Lower leg skin (tissue), 4 donors: ENCODE results near the gene RALY. TPM values are rescaled to one million over a fixed set of nuclear protein-coding genes. Genes with fewer than 3 reads are reported as not detected.

Experiments used
- DNase-seq, 2 donors: peaks; one replicate each; pipeline ENCODE4 v3.0.0-alpha.2; 2019; ENCODE audit warnings: low spot score in 2 of 2
- H3K4me3 ChIP-seq: fragments of 200-600 bp; sonication (generic); 2 replicates; pipeline ENCODE4 v1.5.1; 2017; ENCODE audit warnings: mild to moderate bottlenecking, low read depth; ENCODE audit not compliant: poor library complexity, severe bottlenecking
- POLR2A ChIP-seq, 2 donors: fragments of 450-650 bp; IDR thresholded peaks; one replicate each; pipeline ENCODE4 v1.6.1; 2016 to 2017; ENCODE audit warnings: antibody characterized with exemption in 2 of 2, mild to moderate bottlenecking in 1 of 2, moderate library complexity in 1 of 2
- WGBS, 2 donors: methylation state at CpG; one replicate each; pipeline ENCODE4 v1.1.5; 2018; 5-methylcytosine and 5-hydroxymethylcytosine counted together
- intact Hi-C: fragments of 100-400 bp; cut with DNase I; formaldehyde crosslinking; loops from one replicate; pipeline ENCODE4 v1.15.0; 2023; ENCODE audit warnings: low total_unique reads
- total RNA-seq, 4 donors: library from RNA; depleted of rRNA; stranded (reverse); fragments of >200 nt; gene quantifications; one replicate each; pipeline ENCODE4 v1.1.0, GENCODE V29; 2016
- TF ChIP-seq, protein P1 (sequence below), 3 donors: fragments of 450-650 bp; IDR thresholded peaks; one replicate each; pipeline ENCODE4 v1.5.1; 2016; ENCODE audit warnings: antibody characterized with exemption in 3 of 3, mild to moderate bottlenecking in 3 of 3, moderate library complexity in 2 of 3

RALY gene
- total RNA-seq, 4 donors from 2014 or later: 92.2 to 113 (median 98.6) TPM

GRCh38 chr20:34047010-34047687, 53.4 kb downstream of the RALY start:
- intact Hi-C loops: no loop called here
- DNase-seq: no peak
- no peak overlapping the region for H3K4me3 ChIP-seq
- WGBS, 2 donors: 98% methylated on average over 7 of the region's 7 CpGs
- TF ChIP-seq POLR2A (IDR thresholded peaks at IDR 0.05): no peak
- TF ChIP-seq, protein P1, sequence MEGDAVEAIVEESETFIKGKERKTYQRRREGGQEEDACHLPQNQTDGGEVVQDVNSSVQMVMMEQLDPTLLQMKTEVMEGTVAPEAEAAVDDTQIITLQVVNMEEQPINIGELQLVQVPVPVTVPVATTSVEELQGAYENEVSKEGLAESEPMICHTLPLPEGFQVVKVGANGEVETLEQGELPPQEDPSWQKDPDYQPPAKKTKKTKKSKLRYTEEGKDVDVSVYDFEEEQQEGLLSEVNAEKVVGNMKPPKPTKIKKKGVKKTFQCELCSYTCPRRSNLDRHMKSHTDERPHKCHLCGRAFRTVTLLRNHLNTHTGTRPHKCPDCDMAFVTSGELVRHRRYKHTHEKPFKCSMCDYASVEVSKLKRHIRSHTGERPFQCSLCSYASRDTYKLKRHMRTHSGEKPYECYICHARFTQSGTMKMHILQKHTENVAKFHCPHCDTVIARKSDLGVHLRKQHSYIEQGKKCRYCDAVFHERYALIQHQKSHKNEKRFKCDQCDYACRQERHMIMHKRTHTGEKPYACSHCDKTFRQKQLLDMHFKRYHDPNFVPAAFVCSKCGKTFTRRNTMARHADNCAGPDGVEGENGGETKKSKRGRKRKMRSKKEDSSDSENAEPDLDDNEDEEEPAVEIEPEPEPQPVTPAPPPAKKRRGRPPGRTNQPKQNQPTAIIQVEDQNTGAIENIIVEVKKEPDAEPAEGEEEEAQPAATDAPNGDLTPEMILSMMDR (IDR thresholded peaks at IDR 0.05): no peak

DNA sequence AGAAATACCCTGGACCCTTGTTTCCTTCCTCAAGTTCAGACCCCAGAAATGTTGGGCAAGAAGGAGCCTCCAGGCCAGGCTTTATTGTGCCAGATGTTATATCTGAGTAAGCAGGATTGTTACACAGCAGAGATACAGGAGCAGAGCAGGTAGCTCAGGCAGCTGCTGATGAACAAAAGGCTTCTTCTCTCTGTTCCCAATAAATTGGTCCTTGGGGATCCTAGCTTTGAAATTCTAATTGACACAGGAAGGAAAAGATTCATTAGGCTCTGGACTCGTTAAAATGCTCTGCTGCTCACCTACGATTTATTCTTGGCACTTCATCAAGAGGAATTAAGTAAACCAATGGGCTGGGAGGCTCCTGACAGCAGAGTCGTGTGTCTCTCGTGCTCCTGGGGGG, 54.2 kb downstream of the RALY start:
- 66 to 72% methylated on average over 4 of the region's 4 CpGs for WGBS, 2 donors
- intact Hi-C loops: no loop called here
- no peak for DNase-seq
- H3K4me3 ChIP-seq: no peak overlapping the region
- TF ChIP-seq, protein P1 (IDR thresholded peaks at IDR 0.05): no peak
- TF ChIP-seq POLR2A (IDR thresholded peaks at IDR 0.05): no peak

DNA sequence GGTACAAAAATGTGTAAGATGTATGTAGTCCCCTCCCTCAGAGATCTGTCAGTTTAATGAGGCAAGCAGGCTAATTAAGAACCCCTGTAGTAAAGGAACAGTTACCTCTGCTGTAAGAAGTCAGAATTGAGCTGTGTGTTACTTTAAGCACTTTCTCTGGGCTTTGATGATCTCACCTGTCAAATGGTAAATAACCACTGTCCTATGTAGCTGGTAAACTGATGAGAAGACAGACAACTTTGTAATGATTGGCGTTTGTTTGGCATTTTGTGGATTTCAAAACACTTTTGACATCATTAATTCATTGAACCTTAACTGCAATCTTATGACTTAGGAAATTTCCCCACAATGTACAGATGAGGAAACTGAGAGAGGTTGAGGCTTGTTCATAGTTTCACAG, 55.7 kb downstream of the RALY start:
- no peak overlapping the region for H3K4me3 ChIP-seq
- 90 to 98% methylated on average over 1 of the region's 1 CpG for WGBS, 2 donors
- intact Hi-C loops: no loop called here
- no peak for DNase-seq
- TF ChIP-seq, protein P1 (IDR thresholded peaks at IDR 0.05): no peak
- TF ChIP-seq POLR2A (IDR thresholded peaks at IDR 0.05): no peak

DNA sequence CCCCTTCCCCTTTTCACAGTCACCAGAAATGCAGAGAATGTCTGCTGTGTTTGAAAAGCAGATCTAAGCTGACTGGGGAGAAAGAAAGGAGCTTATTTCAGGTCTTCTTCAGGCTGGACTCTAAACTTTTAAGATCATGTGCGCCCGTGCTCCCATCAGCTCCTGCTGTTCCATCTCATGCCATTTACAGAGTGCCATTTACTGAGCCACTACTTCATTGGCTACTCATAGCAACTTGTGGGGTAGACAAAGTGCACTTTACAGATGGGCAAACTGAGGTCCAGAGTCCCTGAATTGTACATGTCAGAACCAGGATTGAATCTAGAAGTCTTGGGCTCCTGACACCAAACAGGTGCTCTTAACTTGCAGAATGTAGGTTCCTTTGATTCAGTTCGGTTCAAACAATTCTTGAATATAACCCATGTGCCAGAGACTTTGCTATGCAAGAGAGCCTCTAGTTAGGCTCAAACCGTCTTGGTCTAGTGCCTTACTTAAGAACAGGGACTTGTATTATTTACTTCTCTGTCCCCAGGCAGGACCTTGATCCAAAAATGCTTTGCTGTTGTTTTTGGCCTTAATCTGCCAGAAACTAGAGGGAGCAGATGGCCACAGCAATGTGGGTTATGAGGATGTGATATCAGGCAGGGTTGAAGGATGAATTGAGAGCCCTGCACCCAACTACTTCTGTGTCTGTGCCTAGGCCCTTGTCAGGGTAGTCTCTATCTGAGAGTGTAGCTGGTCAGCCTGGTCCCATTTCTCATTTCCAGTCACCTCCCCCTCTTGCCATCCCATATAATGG, 56.4 kb downstream of the RALY start:
- intact Hi-C loops: no loop called here
- no peak overlapping the region for H3K4me3 ChIP-seq
- no peak for DNase-seq
- no peak for TF ChIP-seq POLR2A (IDR thresholded peaks at IDR 0.05)
- TF ChIP-seq, protein P1 (IDR thresholded peaks at IDR 0.05): no peak
- WGBS, 2 donors: 74 to 83% methylated on average over 4 of the region's 4 CpGs

GRCh38 chr20:34052414-34052813, 58.7 kb downstream of the RALY start:
- TF ChIP-seq POLR2A (IDR thresholded peaks at IDR 0.05): no peak
- TF ChIP-seq, protein P1 (IDR thresholded peaks at IDR 0.05): no peak
- intact Hi-C loops: no loop called here

More at GRCh38 chr20:34052414-34052813, 58.7 kb downstream of the RALY start:
- 53 to 76% methylated on average over 2 of the region's 2 CpGs for WGBS, 2 donors
- no peak for DNase-seq
- no peak overlapping the region for H3K4me3 ChIP-seq
